ENCODE data around the gene FCAMR. TPM values are rescaled to one million over a fixed set of nuclear protein-coding genes. Genes with fewer than 3 reads are reported as not detected.

The FCAMR gene
- total RNA-seq, 2 donors from 2014 or later, result 2.3 TPM; not detected in 1

DNA sequence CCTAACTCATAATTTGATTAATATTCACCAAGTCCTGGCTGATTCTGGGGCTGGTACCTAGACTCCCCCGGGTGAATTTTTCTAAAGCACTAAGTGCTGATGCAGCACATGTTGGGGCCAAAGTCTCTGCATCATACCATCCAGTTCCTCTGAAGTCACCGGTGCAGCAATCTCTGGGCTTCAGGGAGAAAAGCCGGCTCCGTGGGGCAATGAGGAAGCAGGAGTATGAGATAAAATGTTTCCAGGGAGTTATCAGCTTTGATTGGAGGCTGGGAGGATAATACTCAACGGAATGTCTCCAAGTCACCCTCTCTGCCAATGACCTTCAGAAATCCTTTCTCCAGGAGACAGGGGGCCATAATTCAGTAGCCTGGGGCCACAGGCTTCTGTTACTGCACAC is 1.2 kb downstream of the FCAMR start:
- no peak overlapping the region for H3K4me3 ChIP-seq
- WGBS, result 79% methylated on average over 5 of the region's 5 CpGs
- no peaks in the 10 kb centered on the region for H3K4me1 ChIP-seq (replicated peaks)
- no peaks in the 10 kb centered on the region for H3K36me3 ChIP-seq
- H3K27ac ChIP-seq, result no peak overlapping the region
- DNase-seq (ENCODE audit: low spot score), result no peak
- H3K27me3 ChIP-seq (replicated peaks; ENCODE audit: insufficient read depth), result no peaks in the 10 kb centered on the region
- intact Hi-C loops (cut with DNase I), result no loop called here
- TF ChIP-seq POLR2AphosphoS5 (IDR thresholded peaks at IDR 0.05), result no peak
- TF ChIP-seq, protein P1, sequence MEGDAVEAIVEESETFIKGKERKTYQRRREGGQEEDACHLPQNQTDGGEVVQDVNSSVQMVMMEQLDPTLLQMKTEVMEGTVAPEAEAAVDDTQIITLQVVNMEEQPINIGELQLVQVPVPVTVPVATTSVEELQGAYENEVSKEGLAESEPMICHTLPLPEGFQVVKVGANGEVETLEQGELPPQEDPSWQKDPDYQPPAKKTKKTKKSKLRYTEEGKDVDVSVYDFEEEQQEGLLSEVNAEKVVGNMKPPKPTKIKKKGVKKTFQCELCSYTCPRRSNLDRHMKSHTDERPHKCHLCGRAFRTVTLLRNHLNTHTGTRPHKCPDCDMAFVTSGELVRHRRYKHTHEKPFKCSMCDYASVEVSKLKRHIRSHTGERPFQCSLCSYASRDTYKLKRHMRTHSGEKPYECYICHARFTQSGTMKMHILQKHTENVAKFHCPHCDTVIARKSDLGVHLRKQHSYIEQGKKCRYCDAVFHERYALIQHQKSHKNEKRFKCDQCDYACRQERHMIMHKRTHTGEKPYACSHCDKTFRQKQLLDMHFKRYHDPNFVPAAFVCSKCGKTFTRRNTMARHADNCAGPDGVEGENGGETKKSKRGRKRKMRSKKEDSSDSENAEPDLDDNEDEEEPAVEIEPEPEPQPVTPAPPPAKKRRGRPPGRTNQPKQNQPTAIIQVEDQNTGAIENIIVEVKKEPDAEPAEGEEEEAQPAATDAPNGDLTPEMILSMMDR (IDR thresholded peaks at IDR 0.05), result no peak
- no peak for TF ChIP-seq POLR2A (IDR thresholded peaks at IDR 0.05)
- H3K9me3 ChIP-seq, result no peaks in the 10 kb centered on the region

DNA sequence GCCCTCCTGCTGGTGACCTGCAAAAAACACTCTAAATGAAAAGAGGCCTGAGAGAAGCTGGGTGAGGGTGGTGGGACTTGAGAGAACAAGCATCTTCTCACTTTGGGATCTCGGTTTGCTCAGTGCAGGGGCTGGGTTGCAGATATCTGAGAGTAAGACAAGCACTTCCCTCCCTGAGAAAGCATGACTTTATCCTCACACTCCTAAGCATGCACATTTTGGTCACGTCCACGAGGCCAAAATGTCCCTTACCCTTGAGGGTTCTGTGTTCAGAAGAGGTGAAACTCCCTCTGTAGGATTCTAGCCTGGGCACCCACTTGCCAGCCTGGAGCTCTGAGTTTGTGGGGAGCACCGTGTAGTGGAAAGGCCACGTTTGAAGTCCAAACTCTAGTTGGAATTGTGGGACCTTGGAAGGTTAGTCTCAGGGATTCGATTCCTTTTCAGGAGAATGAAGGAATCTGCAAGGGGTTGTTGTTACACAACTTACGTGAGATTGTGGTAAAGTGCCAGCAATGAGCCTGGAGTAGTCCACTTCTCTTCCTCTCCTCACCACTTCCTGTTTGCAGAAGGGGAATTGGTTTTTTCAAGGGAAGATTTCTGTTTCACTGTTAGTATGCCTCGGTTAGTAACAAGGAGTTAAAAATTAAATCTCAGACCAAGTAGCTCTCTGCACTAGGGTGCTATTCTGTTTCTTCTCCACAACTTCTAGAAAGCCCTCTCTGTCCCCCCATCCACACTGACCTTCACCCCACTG is 3.0 kb downstream of the FCAMR start:
- no peak for DNase-seq (ENCODE audit: low spot score)
- TF ChIP-seq POLR2AphosphoS5 (IDR thresholded peaks at IDR 0.05) (no peak), POLR2A (IDR thresholded peaks at IDR 0.05) (no peak)
- H3K4me1 ChIP-seq (replicated peaks), result no peaks in the 10 kb centered on the region
- H3K27ac ChIP-seq, result no peak overlapping the region
- H3K27me3 ChIP-seq (replicated peaks; ENCODE audit: insufficient read depth), result no peaks in the 10 kb centered on the region
- H3K9me3 ChIP-seq, result no peaks in the 10 kb centered on the region
- H3K36me3 ChIP-seq, result no peaks in the 10 kb centered on the region
- WGBS, result 74% methylated on average over 8 of the region's 8 CpGs
- intact Hi-C loops (cut with DNase I), result no loop called here
- H3K4me3 ChIP-seq, result no peak overlapping the region

DNA sequence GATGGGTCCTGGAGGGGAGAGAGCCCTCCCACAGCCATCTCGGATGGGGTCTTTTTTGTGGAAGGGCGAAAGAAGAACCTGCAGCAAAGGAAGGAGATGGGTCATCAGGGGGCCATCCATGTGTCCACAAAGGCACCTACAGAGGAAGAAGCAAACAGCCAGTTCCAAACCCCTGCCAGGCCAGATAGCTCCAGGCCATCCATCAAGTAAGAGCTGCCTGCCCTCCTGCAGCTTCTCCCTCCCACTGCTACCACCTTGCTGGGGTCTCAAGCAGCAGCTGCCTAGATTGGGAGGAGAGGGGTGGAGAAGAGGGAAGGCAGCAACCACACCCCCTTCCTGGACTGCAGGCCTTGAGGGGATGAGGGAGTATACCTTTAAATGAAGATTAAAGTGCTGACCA is 4.5 kb downstream of the FCAMR start:
- DNase-seq (ENCODE audit: low spot score), result no peak
- Histone ChIP-seq H3K9me3 (no peaks in the 10 kb centered on the region), H3K4me3 (no peak overlapping the region), H3K27me3 (replicated peaks; ENCODE audit: insufficient read depth) (no peaks in the 10 kb centered on the region), H3K4me1 (replicated peaks) (no peaks in the 10 kb centered on the region), H3K27ac (no peak overlapping the region), H3K36me3 (no peaks in the 10 kb centered on the region)
- intact Hi-C loops (cut with DNase I), result no loop called here
- 97% methylated on average over 2 of the region's 2 CpGs for WGBS
- TF ChIP-seq POLR2AphosphoS5 (IDR thresholded peaks at IDR 0.05), result no peak
- TF ChIP-seq, protein P1 (IDR thresholded peaks at IDR 0.05), result no peak
- no peak for TF ChIP-seq POLR2A (IDR thresholded peaks at IDR 0.05)

DNA sequence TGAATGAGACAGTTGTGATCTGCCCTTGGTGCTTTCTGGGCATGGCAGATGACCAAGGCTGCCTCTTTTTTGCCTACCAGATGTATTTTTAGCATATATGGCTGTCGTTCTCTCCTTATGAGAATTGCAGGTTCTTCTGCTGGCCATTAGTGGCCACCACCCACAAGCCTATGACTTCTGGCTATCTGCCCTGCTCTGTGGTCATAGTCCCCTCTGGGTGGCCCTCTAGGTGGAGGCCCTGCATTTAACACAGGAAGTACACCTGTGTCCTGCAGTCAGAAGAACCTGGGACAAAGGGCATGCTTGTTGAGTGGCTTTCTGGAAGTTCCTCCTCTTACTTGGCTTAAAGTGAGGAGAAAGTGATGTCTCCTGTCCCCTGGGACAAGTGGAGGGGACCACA is 6.5 kb downstream of the FCAMR start:
- H3K27ac ChIP-seq, result no peak overlapping the region
- no peak for DNase-seq (ENCODE audit: low spot score)
- H3K4me3 ChIP-seq, result no peak overlapping the region
- H3K27me3 ChIP-seq (replicated peaks; ENCODE audit: insufficient read depth), result no peaks in the 10 kb centered on the region
- H3K4me1 ChIP-seq (replicated peaks), result no peaks in the 10 kb centered on the region
- H3K9me3 ChIP-seq, result no peaks in the 10 kb centered on the region
- no peaks in the 10 kb centered on the region for H3K36me3 ChIP-seq
- TF ChIP-seq, protein P1 (IDR thresholded peaks at IDR 0.05), result no peak
- TF ChIP-seq POLR2AphosphoS5 (IDR thresholded peaks at IDR 0.05), result no peak
- intact Hi-C loops (cut with DNase I), result no loop called here
- WGBS, result 100% methylated on average over 1 of the region's 1 CpG

DNA sequence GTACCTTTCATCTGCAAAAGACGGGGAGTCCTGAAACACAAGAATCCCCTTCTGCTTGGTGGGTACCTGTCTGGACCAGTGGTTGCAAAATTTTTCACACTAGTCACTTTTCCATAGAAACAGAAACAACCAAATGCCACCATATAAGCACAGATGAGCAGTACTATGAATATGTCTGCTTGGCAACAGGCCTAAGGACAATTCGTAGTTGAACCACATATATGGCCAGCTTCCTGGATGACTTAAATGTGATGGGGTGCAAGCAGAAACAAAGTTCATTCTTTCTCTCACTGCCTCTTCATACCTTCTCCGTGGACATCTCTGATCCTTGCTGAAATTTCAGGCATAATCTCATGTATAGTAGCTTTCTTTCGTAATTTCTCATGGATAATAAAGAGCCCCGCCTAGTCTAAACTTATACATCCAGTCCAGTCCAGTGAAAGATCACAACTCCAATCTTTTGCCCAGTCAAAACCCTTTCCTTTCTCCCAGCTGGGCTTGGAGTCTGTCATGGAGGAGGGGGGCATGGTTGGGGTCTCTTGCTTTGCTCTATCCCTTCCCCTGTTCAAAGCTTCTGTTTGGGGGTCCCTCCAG is 7.0 kb downstream of the FCAMR start:
- no peak overlapping the region for H3K4me3 ChIP-seq
- 92% methylated on average over 5 of the region's 5 CpGs for WGBS
- H3K36me3 ChIP-seq, result no peaks in the 10 kb centered on the region
- H3K27ac ChIP-seq, result no peak overlapping the region
- H3K4me1 ChIP-seq (replicated peaks), result no peaks in the 10 kb centered on the region
- TF ChIP-seq POLR2AphosphoS5 (IDR thresholded peaks at IDR 0.05) (no peak), POLR2A (IDR thresholded peaks at IDR 0.05) (no peak)
- TF ChIP-seq, protein P1 (IDR thresholded peaks at IDR 0.05), result no peak
- H3K9me3 ChIP-seq, result no peaks in the 10 kb centered on the region
- DNase-seq (ENCODE audit: low spot score), result no peak
- H3K27me3 ChIP-seq (replicated peaks; ENCODE audit: insufficient read depth), result no peaks in the 10 kb centered on the region
- intact Hi-C loops (cut with DNase I), result no loop called here
